Smooth muscle cell of the coronary artery (primary cell): ENCODE data around the gene SLC6A11. TPM values are rescaled to one million over a fixed set of nuclear protein-coding genes. Genes with fewer than 3 reads are reported as not detected.

ENCODE experiments used
- total RNA-seq: library from RNA; depleted of rRNA; stranded (reverse); fragments of >200 nt; gene quantifications from 2 replicates; pipeline ENCODE4 v1.2.3, GENCODE V29; 2014; ENCODE audit warnings: low replicate concordance

Gene SLC6A11
- total RNA-seq: under 0.01 TPM in 1 of 2 replicates, not detected in the other

GRCh38 chr3:10816019-10816862 lies at the start of gene SLC6A11:
Gene SLC6A11, plus strand, starts transcription at chr3:10816228. Its CDS starts 38 bp downstream, at chr3:10816266.

Other genes with a start within 250 kb of the SLC6A11 start
- gene SLC6A1, start 176.5 kb downstream of the SLC6A11 start, total RNA-seq: under 0.01 TPM in 1 of 2 replicates, not detected in the other